Measurements from ENCODE around the gene TTN.

Gene TTN

DNA sequence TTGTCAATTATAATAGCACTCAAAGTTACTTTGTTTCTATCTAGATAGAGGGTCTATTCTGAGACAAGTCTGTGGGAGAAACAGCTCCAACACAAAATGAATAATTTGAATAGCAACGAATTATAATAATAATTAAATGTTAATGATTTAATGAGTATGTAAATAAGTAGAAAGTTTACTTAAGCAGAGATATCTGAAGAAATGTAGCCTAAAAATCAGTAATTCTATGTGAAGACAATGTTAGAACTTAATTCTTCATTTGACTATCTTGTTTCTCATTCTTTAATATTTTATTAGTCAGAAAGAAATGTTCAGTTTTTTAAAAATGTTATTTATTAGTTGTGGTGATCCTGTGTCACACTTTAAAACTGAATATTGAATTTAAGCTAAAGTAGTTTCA lies 165.7 kb downstream of the TTN start:
- DNase-seq, result no peak

- no peak for DNase-seq
Observed at GRCh38 chr2:178635897-178636296, 171.3 kb downstream of the TTN start.

DNA sequence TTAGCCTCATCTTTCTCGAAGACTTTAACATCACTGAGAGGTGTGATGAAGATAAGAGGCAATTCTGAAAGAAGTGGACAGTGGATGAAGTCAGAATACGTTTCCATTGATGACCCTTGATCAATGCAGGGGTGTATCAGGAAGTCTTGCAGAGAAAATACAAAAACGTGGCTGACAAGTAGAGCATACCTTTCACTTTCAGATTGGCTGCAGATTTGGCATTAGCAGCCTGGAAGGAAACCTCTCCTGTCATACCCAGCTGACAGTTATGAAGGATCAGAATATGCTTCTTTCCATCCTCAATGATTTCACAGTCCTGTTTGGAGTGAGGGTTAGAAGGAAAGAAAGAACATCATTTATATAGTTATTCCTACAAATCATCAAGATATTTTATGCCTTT lies 174.5 kb downstream of the TTN start:
- no peak for DNase-seq

DNA sequence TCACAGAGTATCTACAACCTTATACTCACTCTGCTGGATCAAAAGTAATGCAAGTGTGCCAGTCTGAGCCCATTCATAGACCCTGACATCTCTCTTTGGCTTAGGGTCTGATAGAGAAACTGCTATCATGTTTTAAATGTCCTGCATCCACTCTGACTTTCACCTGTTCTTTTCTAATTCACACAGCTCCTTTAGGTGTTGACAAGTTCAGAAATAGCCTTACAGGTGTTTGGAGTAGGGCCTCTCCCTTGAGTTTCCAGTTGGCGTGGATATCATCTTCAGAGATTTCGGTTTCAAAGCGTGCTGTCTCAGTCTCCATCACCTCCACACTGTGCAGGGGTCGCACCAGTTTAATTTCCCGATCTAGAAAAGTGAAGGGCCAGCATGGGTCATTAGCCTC lies 176.6 kb downstream of the TTN start:
- DNase-seq, result no peak

GRCh38 chr2:178629463-178629862 lies 177.8 kb downstream of the TTN start:
- no peak for DNase-seq

- DNase-seq, result no peak
Observed at GRCh38 chr2:178628605-178629004, 178.6 kb downstream of the TTN start.

GRCh38 chr2:178627401-178627800 lies 179.8 kb downstream of the TTN start:
- DNase-seq, result no peak

DNA sequence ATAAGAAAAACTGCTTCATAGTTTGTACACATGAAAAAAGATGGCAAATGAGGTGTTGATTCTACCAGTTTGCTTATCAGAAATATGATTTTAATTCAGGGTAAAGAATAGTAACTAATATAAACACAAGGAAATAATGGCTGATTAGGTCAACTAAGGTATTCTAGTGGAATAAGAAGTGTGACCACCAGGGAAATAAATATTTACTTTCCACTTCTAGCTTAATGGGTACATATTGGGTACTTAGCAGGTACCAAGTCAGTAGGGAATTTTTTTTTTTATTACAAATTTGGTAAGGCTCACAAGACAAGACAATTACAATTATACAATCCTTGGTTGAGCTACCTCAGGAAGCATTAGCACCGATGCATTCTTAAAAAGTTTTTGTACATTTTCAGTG lies 191.3 kb downstream of the TTN start:
- no peak for DNase-seq

DNA sequence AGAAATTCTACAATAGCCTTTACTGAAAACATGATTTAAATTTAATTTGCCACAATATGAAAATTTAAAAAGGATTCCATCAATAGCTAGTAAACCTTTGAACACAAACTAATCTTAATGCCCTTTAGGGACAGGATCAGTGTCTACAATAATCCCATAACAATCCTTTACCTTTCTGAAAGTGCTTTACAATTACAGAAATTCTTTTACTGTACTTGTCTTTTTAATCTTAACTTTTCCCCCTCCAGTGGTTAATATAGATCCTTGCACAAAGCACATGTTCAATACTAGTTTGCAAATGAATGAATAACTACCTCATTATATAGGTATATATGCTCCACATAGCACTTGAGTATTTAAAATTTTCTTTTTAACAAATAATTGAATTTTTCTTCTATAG lies 204.3 kb downstream of the TTN start:
- DNase-seq, result no peak

DNA sequence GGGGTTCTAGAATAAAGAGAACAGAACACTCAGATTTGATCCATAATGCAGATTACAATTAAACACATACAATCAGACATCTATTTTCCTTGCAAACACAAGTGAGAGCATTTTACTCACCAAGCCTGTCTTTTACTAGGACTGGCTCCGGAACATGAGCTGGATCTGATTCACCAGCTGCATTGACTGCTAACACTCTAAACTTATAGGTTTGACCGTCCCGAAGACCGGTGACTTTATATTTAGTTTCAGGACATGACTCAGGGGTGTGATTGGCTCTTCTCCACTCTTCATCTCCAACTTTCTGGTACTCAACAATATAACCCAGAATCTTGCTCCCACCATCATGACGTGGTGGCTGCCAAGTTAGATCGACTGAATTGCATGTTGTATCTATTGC lies 214.6 kb downstream of the TTN start:
- no peak for DNase-seq

DNA sequence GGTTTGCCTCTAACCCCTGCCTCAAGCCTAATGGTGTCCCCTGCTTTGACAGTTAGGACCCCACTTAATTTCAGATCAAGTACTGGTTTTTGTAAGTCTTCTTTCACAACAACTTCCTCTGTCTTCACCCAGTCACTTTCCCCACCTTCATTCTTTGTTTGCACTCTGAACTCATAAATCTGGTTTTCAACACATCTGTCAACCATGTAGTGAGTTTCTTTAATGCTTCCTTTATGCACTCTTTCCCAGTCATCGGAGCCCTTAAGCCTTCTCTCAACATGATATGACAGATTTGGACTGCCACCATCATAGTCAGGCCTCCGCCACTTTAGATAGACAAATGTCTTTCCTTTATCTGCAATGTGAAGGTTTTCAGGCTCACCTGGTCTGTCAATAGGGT lies 217.9 kb downstream of the TTN start:
- no peak for DNase-seq

DNA sequence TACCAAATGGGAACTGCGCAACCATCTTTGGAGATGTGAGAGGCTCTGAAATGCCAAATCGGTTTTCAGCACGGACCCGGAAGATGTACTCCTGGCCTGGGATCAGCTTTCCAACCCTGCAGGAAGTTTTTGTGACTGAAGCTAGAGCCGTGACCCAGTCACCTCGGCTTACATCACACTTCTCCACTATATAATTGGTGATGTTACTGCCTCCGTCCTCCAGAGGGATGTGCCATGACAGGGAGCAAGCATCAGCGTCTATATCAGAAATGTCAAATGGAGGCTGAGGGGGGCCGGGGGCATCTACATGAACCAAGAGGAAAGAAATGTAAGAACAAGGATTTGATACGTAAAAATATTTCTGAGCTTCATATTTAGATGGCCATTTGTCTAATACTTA lies 222.6 kb downstream of the TTN start:
- DNase-seq, result no peak

DNA sequence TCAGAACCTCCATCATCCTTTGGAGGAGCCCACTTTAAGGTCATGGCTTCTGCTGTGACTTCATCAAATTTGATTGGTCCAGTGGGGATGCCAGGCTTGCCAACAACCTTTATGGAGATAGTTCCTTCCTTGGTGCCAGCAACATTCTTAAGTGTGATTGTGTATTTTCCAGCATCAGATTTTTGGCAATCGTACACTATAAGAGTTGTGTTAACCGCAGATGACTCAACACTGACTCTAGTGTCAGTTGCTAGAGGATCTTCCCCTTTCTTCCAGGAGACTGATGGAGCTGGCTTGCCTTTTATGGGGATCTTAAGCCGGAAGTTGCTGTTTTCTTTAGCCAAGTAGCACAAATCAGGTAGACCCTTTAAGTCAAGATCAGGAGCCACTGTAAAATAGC lies 228.2 kb downstream of the TTN start:
- no peak for DNase-seq

DNA sequence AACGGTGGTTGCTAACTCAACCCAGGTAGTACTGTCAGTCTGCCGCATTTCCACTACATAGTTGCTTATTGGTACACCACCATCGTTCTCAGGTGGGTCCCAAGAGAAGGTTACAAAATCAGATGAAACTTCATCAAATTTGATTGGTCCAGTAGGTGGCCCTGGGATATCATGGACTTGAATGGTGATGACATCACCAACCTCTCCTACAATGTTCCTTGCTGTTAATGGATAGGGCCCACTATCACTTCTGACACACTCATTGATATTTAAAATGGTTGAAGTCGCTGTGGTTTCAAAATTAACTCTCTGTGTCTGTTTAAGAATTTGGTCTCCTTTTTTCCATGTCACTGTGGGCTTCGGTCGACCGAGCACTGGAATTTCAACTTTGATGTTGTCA lies 232.4 kb downstream of the TTN start:
- no peak for DNase-seq

GRCh38 chr2:178568227-178568626 lies 239.0 kb downstream of the TTN start:
- no peak for DNase-seq

DNA sequence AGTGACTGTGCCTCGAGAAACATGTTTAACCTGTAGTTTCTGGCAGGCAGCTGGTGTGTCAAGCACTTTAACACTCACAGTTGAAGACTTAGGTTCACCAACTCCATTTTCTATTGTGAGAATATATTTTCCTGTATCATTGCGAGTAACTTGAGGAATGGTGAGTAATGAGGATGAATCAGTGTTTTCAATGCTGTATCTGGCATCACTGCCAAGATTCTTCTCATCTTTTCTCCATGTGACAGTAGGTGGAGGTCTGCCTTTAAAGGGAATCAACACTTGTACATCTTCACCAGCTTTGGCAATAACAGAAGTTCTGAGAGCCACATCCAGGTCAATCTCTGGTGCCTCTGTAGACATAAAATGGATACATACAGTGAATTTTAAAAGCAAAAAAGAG lies 254.2 kb downstream of the TTN start:
- no peak for DNase-seq

GRCh38 chr2:178550352-178550751 lies 256.9 kb downstream of the TTN start:
- no peak for DNase-seq

DNA sequence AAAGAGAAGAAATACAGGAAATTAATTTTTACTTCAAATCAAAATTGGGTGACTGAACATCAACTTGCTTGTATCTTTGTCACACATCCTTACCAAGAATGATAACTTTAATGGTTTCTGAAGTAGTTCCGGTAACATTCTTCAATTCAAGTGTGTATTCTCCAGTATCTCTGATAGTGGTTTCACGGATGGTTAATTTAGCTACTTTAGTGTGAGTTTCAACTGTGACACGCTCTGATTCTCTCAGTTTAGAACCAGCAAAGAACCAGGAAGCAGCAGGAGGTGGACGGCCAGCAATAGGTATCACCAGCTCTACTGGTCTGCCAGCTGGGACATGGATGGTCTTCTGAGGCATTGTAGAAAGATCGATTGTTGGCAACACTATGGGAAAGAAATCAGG lies 264.7 kb downstream of the TTN start:
- no peak for DNase-seq

DNA sequence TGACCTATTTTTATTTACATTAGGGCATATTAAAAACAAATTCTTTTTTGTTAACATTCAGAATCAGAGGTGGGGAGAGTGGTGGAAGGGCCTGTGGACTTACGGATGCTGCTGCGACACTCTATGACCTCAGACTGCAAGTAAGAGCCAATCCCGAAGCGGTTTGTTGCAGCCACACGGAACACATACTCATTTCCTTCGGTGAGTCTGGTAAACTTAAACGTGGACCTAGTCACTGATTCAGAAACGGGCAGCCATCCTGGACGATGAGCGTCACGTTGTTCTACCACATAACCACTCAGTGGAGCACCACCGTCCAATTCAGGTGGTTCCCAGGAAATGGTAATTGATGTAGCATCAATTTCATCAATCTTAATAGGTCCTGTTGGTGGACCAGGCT lies 265.1 kb downstream of the TTN start:
- no peak for DNase-seq

GRCh38 chr2:178536037-178536436 lies 271.2 kb downstream of the TTN start:
- DNase-seq, result no peak

DNA sequence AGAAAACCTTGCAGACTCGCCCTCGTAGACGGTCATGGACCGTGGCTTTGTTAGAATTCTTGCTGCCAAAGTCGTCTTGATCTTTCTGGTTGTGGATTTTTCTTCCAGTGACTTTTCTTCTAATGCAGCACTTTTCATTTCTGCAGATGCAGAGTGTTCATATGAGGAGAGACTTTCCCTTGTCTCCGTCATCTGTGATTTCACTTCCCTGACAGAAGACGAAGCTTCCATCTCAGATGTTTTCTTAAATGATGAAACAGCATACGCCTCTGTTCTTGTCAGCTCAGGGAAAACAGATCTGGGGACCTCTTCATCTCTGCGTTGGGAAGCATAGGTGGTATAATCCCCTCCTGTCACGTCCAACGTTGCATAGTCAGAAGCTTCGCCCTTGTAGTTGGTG lies 276.1 kb downstream of the TTN start:
- no peak for DNase-seq

DNA sequence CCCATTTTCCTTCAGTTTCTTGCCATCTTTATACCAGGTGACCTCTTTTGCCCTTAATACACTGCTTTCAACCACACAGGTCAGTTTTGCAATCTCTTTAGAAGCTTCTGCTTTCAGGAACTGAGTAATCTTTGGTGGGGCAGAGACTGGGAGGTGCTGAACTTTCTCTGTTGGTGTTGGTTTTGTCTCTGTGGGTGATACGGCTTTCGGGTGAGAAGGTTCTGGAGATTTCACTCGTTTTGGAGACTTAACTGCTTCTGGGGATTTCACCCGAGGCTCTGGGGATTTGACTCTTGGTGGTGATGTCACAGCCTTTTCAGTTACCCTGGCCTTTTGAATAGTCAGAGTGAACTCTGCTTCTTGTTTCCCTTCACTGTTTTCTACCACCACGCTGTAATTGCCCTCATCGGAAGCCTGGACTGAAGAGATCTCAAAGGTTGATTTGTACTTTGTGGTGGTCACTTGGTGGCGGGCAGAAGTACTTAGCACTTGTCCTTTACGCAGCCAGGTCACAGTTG lies 276.5 kb downstream of the TTN start:
- DNase-seq, result no peak

GRCh38 chr2:178530131-178530530 lies 277.1 kb downstream of the TTN start:
- DNase-seq, result no peak

GRCh38 chr2:178529194-178529593 lies 278.0 kb downstream of the TTN start:
- no peak for DNase-seq

GRCh38 chr2:178528647-178529046 lies 278.6 kb downstream of the TTN start:
- no peak for DNase-seq

GRCh38 chr2:178527592-178527991 lies 279.6 kb downstream of the TTN start:
- no peak for DNase-seq
